ACHN (cell line): Measurements from ENCODE around the gene PANK4.
"Not testable (repeated sequence)": the region's sequence is repeated elsewhere in the genome, so short reads cannot be mapped to it uniquely, and the experiment has no call there.

Source experiments
- DNase-seq: peaks from one replicate; pipeline ENCODE4 v3.0.0-alpha.2; 2015
- in situ Hi-C: cut with HindIII; loops from 2 replicates; pipeline ENCODE4 v1.10.0; 2017; ENCODE audit warnings: low sequenced_read_pairs, low pct_ligation_motif_present, low pct_unique_long_range_greater_than_20kb

PANK4 gene

GRCh38 chr1:2525920-2526823 is at the start of gene PANK4:
PANK4 (minus strand) TSS chr1:2526596; CDS start chr1:2526587, 9 bp downstream.
- DNase-seq = peak; percentile 89
- in situ Hi-C loops = no loop called here

- in situ Hi-C loops = no loop called here
- no peak for DNase-seq
Observed at GRCh38 chr1:2574350-2574749, 48.0 kb upstream of the PANK4 start.

DNA sequence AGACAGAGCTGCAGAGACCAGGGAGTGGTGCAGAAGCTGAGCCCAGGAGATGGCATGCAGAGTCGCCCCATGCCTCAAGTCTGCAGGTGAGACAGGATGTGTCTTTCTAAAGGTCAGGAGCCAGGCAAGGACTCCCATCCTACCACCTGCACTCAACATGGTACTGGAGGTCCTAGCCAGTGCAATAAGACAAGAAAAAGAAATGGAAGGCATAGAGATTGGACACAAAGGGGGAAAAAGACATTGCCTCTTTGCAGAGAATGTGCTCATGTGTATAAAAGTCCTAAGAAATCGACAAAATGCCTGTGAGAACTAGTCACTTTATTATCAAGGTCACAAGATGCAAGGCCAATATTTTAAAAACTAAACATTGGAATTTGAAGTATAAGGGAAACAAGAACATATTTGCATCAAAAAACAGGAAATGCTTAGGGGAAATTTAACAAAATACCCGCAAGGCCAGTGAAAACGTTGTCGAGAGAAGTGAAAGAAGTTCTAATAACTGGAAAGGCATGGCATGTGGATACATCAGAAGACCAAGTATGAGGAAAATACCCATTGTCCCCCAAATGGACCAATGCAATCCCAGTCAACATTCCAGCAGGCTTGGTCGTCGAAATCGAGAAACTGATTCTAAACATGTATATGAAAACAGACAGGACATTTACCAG is 47.0 kb upstream of the PANK4 start:
- in situ Hi-C loops = no loop called here
- no peak for DNase-seq

DNA sequence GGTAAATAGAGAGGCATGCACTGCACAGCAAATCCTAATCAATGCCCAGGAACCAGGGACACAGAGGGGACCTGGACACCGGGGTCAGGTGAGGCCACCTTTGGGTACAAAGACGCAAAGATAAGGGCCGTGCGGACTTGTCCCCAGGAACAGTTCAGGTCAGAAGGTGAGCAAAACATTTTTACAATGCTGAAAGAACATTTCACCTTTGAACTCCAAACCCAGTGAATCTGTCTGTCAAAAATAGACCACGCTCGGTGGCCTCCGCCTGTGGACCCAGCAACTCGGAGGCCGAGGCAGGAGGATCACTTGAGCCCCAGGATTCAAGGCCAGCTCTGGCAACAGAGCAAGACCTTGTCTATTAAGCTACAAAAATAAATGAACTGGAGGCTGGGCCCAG is 45.0 kb upstream of the PANK4 start:
- in situ Hi-C loops = no loop called here
- DNase-seq = no peak

- in situ Hi-C loops = no loop called here
Observed at GRCh38 chr1:2570332-2570731, 43.9 kb upstream of the PANK4 start.

GRCh38 chr1:2569703-2570102 is 43.3 kb upstream of the PANK4 start:
- in situ Hi-C loops, DNase-seq: not testable (repeated sequence)

More at GRCh38 chr1:2570332-2570731, 43.9 kb upstream of the PANK4 start:
- DNase-seq = no peak

DNA sequence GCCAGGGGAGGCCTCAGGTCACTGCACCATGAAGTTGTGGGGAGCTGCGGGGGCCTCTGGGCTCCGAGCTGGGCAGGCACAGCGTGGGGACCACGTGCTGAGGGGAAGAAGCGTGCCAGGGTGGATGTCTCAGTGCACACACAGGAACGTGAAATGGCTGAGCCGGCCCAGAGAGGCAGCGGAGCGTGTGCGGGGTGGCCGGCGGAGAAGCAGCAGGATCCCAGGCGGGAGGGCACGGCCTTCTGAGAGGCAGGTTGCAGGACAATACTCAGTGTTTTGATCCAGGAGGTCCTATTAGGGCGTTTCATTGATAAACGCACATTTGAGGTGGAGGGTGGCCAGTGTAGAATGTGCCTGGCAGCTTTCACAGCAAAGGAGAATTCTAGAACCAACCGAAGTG is 42.7 kb upstream of the PANK4 start:
- in situ Hi-C loops = no loop called here
- no peak for DNase-seq

GRCh38 chr1:2568187-2568816 is 41.9 kb upstream of the PANK4 start:
- DNase-seq, in situ Hi-C loops: not testable (repeated sequence)

DNA sequence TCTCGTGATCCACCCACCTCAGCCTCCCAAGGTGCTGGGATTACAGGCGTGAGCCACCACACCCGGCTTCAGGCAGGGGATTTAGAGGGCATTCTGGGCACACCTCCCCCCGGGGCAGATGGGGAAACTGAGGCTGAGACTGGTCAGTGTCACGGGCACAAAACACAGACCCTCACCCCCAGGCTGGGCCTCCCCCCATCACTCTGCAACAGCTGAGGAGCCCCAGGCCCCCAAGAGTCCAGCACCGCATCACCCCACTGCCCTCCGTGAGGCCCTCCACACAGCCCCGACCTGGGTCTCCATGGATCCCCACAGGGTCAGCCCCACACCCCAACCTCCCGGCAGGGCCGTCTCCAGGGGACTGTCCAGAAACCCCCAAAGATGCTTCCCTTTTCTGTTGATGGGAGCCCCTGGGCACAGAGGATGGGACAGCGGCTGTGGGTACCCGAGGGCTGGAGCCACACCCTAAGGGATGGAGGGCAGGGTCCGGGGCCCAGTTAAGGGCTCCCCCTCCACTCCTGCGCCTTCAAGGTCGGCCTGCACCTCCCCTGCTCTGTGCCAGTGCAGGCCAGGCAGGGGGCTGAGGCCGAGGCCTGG is 40.8 kb upstream of the PANK4 start:
- in situ Hi-C loops = no loop called here
- no peak for DNase-seq

DNA sequence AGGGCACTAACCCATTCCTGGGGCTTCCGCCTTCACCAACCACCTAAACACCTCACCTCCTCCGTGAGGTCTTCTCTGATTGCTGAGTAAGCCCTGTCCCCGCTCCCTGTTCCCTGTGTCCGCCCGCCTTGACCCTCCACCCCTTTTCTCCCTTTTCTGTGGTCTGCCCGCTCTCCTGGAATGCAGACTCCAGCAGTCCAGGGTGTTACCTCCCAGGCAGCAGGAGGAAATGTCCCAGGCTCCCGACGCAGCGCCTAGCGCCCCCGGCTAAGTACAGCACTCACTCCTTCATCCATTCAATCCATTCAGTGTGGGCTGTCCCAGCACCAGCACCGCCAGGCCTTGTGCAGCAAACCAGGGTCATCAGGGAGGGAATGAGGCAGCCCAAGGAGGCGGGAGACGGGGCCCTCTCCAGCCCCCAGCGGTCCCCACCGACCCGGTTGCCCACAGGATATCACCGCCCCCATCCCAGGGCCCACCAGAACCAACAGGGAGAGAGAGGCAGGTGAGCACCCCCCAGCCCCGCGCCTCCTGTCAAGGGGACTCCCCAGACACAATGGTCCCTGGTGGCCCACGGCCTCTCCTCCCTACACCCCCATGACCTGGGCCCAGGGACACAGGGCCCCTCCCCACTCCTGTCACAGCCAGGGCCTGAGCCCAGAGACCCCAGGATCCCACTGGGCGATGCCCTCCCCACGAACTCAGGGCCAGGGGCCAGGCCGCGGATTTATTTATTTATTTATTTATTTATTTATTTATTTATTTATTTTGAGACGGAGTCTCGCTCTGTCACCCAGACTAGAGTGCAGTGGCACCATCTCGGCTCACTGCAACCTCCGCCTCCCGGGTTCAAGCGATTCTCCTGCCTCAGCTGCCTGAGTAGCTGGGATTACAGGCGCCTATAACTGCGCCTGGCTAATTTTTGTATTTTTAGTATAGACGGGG is 40.0 kb upstream of the PANK4 start:
- DNase-seq = no peak
- in situ Hi-C loops = no loop called here

DNA sequence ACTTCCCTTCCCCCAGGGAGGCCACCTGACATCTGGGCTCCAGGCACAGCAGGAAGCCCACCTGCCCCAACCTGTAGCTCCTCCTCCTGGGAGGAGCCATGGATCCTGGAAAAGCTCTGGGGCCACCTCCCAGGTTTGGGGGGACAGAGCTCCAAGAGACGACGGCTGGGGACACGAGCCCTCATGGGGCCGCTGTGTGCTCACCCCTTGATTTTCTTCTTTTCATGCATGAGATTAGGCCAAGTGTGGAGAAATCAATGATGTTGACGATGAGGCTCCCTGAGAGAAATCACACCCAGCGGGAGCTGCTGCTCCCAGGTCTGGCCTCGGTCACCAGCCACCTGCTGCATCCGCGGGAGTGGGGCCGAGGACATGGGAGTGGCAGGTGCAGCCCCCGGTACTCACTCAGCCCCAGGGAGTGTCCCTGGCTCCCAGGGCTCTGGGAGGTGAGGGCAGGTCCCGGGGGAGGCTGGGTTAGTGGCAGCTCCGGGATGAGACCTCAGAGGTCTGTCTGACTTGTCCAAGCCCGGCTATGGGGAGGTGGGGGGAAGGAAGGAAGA is 38.5 kb upstream of the PANK4 start:
- in situ Hi-C loops = no loop called here
- DNase-seq = no peak

GRCh38 chr1:2564006-2564814 is 37.8 kb upstream of the PANK4 start:
- in situ Hi-C loops = no loop called here

GRCh38 chr1:2563205-2563604 is 36.8 kb upstream of the PANK4 start:
- in situ Hi-C loops = no loop called here
- DNase-seq = no peak

More at GRCh38 chr1:2564006-2564814, 37.8 kb upstream of the PANK4 start:
- DNase-seq = no peak

DNA sequence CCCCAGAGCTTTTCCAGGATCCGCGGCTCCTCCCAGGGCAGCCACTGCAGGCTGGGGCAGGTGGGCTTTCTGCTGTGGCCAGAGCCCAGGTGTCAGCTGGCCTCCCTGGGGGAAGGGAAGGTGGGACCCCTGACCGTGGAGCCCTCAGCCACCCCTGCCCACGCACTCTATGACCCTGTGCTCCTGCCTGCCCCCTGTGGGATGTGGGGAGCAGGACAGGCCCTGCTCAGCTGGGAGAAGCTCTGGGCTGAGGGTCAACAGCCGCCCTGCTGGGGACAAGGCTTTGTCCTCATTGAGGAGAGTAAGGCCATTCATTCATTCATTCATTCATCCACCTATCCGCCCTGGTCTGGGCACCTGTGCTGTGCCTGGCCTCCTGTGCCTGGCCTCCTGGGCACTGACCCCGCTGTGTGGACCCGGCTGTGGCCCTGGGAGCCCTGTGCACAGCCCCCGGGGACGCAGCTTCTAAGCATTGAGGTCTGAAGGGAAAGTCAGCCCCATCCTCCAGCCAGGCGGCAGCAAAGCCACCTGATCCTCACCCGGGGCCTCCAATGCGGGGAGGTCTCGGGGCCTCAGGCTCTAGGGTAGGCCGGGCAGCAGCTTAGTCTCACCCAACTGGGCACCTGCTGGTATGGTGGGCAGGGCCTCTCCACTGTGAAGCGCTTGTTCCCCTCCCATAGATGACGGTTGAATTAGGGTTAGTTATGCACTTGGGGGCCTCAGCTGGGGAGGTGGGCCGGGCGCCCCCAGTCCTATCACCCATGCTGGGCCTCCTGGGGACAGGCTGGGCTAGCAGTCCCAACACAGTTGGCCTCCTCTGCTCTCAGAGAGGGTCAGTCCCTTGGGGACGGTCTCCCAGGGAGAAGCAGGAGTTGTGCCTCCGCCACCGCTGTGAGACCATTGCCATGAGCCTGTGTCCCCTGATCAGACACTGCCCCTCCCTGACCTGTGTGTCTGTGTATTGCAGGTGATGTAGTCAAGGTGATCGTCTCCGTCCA is 35.8 kb upstream of the PANK4 start:
- in situ Hi-C loops = no loop called here
- no peak for DNase-seq

DNA sequence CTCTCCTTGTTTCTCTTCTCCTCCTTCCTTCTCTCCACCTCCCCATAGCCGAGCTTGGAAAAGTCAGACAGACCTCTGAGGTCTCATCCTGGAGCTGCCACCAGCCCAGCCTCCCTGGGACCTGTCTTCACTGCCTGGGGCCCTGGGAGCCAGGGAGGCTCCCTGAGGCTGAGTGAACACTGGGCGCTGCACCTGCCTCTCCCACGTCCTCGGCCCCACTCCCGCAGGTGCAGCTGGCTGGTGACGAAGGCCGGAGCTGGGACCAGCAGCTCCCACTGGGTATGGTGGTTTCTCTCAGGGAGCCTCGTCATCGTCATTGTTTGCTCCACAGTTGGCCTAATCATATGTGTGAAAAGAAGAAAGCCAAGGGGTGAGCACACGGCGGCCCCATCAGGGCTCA is 35.0 kb upstream of the PANK4 start:
- DNase-seq = no peak
- in situ Hi-C loops = no loop called here
